ENCODE data around the gene SMNDC1.
"Not testable (repeated sequence)": the region's sequence is repeated elsewhere in the genome, so short reads cannot be mapped to it uniquely, and the experiment has no call there.

Gene SMNDC1

GRCh38 chr10:110278562-110279406 lies 25.9 kb downstream of the SMNDC1 start:
- DNase-seq, result no peak

GRCh38 chr10:110277591-110277990 lies 27.1 kb downstream of the SMNDC1 start:
- no peak for DNase-seq

GRCh38 chr10:110276603-110277002 lies 28.1 kb downstream of the SMNDC1 start:
- DNase-seq, result no peak

- DNase-seq, result no peak
Measured at GRCh38 chr10:110275128-110275729, 29.5 kb downstream of the SMNDC1 start.

- no peak for DNase-seq
Measured at GRCh38 chr10:110274647-110275046, 30.1 kb downstream of the SMNDC1 start.

GRCh38 chr10:110274072-110274627 lies 30.6 kb downstream of the SMNDC1 start:
- DNase-seq, result peak in 1 of 2 donors; percentile 19

GRCh38 chr10:110273474-110273873 lies 31.2 kb downstream of the SMNDC1 start:
- DNase-seq, result peak in 1 of 2 donors; percentile 50

- not testable (repeated sequence) for DNase-seq
Measured at GRCh38 chr10:110272995-110273394, 31.7 kb downstream of the SMNDC1 start.

GRCh38 chr10:110269374-110270318 lies 35.1 kb downstream of the SMNDC1 start:
- DNase-seq, result peak in 1 of 2 donors; percentile 38

- DNase-seq, result no peak
Measured at GRCh38 chr10:110268971-110269370, 35.7 kb downstream of the SMNDC1 start.

- DNase-seq, result no peak
Measured at GRCh38 chr10:110268442-110268841, 36.3 kb downstream of the SMNDC1 start.

GRCh38 chr10:110267276-110267675 lies 37.4 kb downstream of the SMNDC1 start:
- no peak for DNase-seq

- DNase-seq, result no peak
Measured at GRCh38 chr10:110265573-110266193, 39.0 kb downstream of the SMNDC1 start.

- DNase-seq, result no peak
Measured at GRCh38 chr10:110263164-110263563, 41.6 kb downstream of the SMNDC1 start.

- DNase-seq, result no peak
Measured at GRCh38 chr10:110260746-110261477, 43.8 kb downstream of the SMNDC1 start.

GRCh38 chr10:110259317-110259716 lies 45.4 kb downstream of the SMNDC1 start:
- no peak for DNase-seq

GRCh38 chr10:110258542-110258941 lies 46.2 kb downstream of the SMNDC1 start:
- DNase-seq, result no peak

- DNase-seq, result peak in 1 of 2 donors; percentile 29
Measured at GRCh38 chr10:110254467-110254866, 50.3 kb downstream of the SMNDC1 start.

GRCh38 chr10:110252151-110252550 lies 52.6 kb downstream of the SMNDC1 start:
- no peak for DNase-seq

- DNase-seq, result not testable (repeated sequence)
Measured at GRCh38 chr10:110251392-110251791, 53.3 kb downstream of the SMNDC1 start.

- not testable (repeated sequence) for DNase-seq
Measured at GRCh38 chr10:110249489-110249888, 55.2 kb downstream of the SMNDC1 start.

GRCh38 chr10:110247833-110248232 lies 56.9 kb downstream of the SMNDC1 start:
- DNase-seq, result not testable (repeated sequence)

Measured in bone marrow (tissue), 2 donors.